HFF-Myc (cell line): ENCODE results near the gene OR6M1.

ENCODE experiments used
- DNase-seq: peaks from one replicate; pipeline ENCODE4 v3.0.0-alpha.2; 2011; ENCODE audit warnings: low read depth; ENCODE audit errors: extremely low read depth
- H3K4me3 ChIP-seq: replicated peaks from 2 replicates; pipeline ENCODE4 v1.5.1; 2011; ENCODE audit warnings: low read depth, mild to moderate bottlenecking, control low read depth, low read length
- TF ChIP-seq, protein P1 (sequence below): IDR thresholded peaks from 2 replicates; pipeline ENCODE4 v1.5.1; 2012; ENCODE audit warnings: mild to moderate bottlenecking, low read depth, low read length, control low read depth; ENCODE audit errors: missing control alignments

OR6M1 gene

DNA sequence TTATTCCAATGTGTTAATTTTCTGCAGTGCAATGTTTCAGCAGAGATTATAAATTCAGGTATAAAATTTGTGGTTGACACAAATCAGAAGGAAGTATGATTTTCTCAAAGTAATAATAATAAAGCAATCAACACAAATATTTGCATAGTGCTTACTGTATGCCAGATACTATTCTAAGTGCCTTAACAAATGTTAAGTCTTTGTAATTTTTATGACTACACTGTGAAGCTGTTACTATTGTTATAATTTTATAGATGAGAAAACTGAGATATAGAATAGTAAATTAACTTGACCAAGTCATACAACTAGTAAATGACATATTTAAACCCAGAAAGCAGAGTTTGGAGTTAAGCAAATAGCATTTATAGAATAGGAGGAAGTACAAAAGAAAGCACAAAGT is 35.4 kb downstream of the OR6M1 start:
- H3K4me3 ChIP-seq: no peak overlapping the region
- TF ChIP-seq, protein P1, sequence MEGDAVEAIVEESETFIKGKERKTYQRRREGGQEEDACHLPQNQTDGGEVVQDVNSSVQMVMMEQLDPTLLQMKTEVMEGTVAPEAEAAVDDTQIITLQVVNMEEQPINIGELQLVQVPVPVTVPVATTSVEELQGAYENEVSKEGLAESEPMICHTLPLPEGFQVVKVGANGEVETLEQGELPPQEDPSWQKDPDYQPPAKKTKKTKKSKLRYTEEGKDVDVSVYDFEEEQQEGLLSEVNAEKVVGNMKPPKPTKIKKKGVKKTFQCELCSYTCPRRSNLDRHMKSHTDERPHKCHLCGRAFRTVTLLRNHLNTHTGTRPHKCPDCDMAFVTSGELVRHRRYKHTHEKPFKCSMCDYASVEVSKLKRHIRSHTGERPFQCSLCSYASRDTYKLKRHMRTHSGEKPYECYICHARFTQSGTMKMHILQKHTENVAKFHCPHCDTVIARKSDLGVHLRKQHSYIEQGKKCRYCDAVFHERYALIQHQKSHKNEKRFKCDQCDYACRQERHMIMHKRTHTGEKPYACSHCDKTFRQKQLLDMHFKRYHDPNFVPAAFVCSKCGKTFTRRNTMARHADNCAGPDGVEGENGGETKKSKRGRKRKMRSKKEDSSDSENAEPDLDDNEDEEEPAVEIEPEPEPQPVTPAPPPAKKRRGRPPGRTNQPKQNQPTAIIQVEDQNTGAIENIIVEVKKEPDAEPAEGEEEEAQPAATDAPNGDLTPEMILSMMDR: no peak
- no peak for DNase-seq

DNA sequence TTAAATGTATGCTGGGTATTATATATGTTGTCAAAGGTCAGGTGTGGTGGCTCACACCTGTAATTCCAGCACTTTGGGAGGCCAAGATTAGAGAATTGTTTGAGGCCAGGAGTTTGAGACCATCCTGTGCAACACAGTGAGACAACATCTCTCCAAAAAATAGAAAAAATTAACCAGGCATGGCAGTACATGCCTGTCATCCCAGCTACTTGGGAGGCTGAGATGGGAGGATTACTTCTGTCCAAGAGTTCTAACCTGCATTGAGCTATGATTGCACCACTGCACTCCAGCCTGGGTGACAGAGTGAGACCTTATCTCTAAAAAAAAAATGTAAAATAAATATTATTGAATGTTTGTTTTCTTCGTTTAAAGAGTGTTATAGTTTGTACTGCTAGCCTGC is 40.5 kb downstream of the OR6M1 start:
- TF ChIP-seq, protein P1: no peak
- DNase-seq: no peak
- no peak overlapping the region for H3K4me3 ChIP-seq

DNA sequence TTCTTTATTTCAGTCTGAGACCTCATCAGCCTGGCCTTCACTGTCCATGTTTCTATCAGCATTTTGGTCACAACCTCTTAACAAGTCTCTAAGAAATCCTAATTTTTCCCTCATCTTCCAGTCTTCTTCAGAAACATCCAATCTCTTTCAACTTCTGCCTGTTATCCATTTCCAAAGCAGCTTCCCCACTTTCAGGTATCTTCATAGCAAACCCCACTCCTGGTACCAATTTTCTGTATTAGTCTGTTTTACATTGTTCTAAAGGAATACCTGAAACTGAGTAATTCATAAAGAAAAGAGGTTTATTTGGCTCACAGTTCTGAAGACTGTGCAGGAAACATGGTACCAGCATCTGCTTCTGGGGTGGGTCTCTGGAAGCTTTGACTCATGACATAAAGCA is 43.7 kb downstream of the OR6M1 start:
- no peak overlapping the region for H3K4me3 ChIP-seq
- DNase-seq: no peak
- TF ChIP-seq, protein P1: no peak

DNA sequence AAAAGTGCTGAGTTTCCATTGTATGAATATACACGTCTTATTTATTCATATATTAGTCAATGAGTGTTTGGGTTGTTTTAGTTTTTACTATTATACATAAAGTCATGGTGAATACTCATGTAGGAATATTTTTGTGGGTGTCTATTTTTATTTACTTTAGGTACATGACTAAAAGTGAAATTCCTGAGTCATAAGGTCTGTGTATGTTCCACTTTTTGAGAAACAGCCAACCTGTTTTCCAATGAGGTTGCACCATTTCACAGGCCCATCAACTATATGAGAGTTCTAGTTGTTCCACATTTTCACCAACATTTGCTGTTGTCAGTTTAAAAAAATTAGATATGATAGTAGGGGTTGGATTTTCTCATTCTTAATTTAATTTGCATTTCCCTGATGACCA is 45.3 kb downstream of the OR6M1 start:
- no peak for DNase-seq
- TF ChIP-seq, protein P1: no peak
- H3K4me3 ChIP-seq: no peak overlapping the region

DNA sequence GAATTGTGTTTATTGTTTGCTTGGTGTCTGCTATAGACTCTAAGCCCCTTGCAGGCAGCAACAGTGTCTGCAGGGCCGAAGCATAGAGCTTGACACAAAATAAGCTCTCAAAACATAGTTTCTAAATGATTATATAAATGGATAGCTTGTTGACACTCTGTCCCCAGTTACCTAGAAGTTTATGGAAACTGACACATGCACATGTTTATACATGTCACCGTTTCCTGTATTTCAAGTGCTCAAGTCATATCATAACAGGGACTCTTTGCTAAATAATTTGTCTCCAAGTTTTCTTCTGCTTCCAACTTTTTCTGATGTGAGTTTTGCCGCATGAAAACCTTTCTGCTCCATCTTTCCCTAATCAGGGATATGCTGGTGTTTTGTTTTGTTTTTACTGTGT is 48.2 kb downstream of the OR6M1 start:
- no peak overlapping the region for H3K4me3 ChIP-seq
- no peak for DNase-seq
- TF ChIP-seq, protein P1: no peak

DNA sequence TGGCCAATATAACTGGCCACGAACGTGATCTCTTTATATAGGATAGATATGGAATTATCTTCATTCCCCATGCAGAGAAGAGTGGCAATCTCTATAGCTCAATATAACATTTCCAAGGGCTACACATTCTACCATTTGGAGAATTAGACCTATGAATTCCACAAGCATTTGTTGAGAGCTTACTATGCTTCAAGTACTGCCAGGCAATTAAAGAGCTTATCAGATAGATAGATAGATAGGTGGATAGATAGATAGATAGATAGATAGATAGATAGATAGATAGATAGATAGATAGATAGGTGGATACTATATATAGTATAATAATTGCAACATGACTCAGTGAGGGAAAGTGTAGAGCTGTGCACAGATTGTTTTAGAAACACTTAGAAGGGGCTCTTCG is 50.3 kb downstream of the OR6M1 start:
- no peak for DNase-seq
- TF ChIP-seq, protein P1: no peak
- no peak overlapping the region for H3K4me3 ChIP-seq
